Adrenal gland (tissue), 5 donors: ENCODE measurements around the gene FAM83E.

Experiments
- CTCF ChIP-seq, 6 experiments: fragments of 450-650 bp in 4 of 6; fragments of 200-600 bp in 2 of 6; sonication (generic) in 1 of 6; IDR thresholded peaks; 1 replicate in 5 of 6; 2 replicates in 1 of 6; pipeline versions ENCODE4 v1.5.1 to v1.8.0; 2016 to 2021; ENCODE audit warnings: antibody characterized with exemption in 6 of 6, mild to moderate bottlenecking in 2 of 6, moderate library complexity in 1 of 6
- POLR2A ChIP-seq, 2 donors: fragments of 450-650 bp; IDR thresholded peaks; one replicate each; pipeline ENCODE4 v1.6.1; 2017; ENCODE audit warnings: antibody characterized with exemption in 2 of 2, mild to moderate bottlenecking in 2 of 2, moderate library complexity in 1 of 2
- donor health status: DM: no; HTN: no; CAD: no.

- TF ChIP-seq CTCF (IDR thresholded peaks at IDR 0.05), result no peak
- no peak for TF ChIP-seq POLR2A (IDR thresholded peaks at IDR 0.05)
Observed at GRCh38 chr19:48623556-48624066, 8.7 kb upstream of the FAM83E start.
